Glutamatergic neuron (in vitro differentiated cells): ENCODE results near the gene MAP10. TPM values are rescaled to one million over a fixed set of nuclear protein-coding genes. Genes with fewer than 3 reads are reported as not detected.
"Not testable (repeated sequence)": the region's sequence is repeated elsewhere in the genome, so short reads cannot be mapped to it uniquely, and the experiment has no call there.

Experiments used
- DNase-seq: peaks from one replicate; pipeline ENCODE4 v3.0.0; 2022
- H3K27ac Mint-ChIP-seq: one replicate; pipeline ENCODE4 v1.8.0; 2020; ENCODE audit warnings: mild to moderate bottlenecking, mixed read lengths, inconsistent platforms; ENCODE audit not compliant: unreplicated experiment
- H3K27me3 Mint-ChIP-seq: one replicate; pipeline ENCODE4 v1.8.0; 2020; ENCODE audit warnings: mild to moderate bottlenecking, moderate library complexity, mixed read lengths, inconsistent platforms; ENCODE audit not compliant: unreplicated experiment
- H3K36me3 Mint-ChIP-seq: one replicate; pipeline ENCODE4 v1.8.0; 2020; ENCODE audit warnings: mild to moderate bottlenecking, mixed read lengths, inconsistent platforms; ENCODE audit not compliant: unreplicated experiment
- H3K4me1 Mint-ChIP-seq: one replicate; pipeline ENCODE4 v1.8.0; 2020; ENCODE audit warnings: mild to moderate bottlenecking, low read depth, mixed read lengths, inconsistent platforms; ENCODE audit not compliant: unreplicated experiment
- H3K4me3 Mint-ChIP-seq: one replicate; pipeline ENCODE4 v1.8.0; 2020; ENCODE audit warnings: mild to moderate bottlenecking, mixed read lengths, inconsistent platforms; ENCODE audit not compliant: unreplicated experiment
- H3K9me3 Mint-ChIP-seq: one replicate; pipeline ENCODE4 v1.8.0; 2020; ENCODE audit warnings: mild to moderate bottlenecking, moderate library complexity, mixed read lengths, inconsistent platforms; ENCODE audit not compliant: unreplicated experiment
- CTCF ChIP-seq: fragments of 200-600 bp; sonication (generic); IDR thresholded peaks from one replicate; pipeline ENCODE4 v1.5.0; 2021; ENCODE audit not compliant: partially characterized antibody, unreplicated experiment
- total RNA-seq: library from RNA; stranded (reverse); fragmentation: NEBNext Ultra II Directional; extraction: Animal tissue kit (Norgen Biotek cat#: 25700); gene quantifications from one replicate; pipeline ENCODE4 v1.2.1, GENCODE V29; 2021; ENCODE audit not compliant: unreplicated experiment

MAP10 gene
- total RNA-seq, 1 donor from 2014 or later: 3.6 TPM

DNA sequence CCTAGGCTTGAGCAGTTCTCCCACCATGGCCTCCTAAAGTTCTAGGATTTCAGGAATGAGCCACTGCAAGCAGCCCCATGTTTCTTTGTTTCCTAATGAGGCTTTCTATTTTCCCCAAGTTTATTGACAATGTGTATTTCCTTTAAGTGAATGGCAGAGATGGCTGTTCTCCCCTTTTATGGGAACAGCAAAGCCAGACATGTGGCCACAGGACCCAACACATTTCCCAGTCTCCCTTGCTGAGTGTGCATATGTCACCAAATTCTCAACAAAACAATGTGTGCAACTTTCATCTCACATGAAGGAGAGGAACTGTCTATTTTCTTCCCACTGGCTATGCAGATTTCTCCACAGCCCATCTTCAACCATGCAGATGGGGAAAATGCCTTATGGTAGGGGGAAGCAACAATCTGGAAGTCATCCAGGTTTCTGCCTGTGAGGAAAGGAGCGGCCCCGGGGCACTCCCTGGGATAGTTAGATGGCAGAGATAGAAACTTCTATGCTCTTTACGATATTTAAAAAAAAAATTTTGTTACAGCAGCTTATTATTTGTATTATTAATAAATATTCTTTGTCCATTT, 28.6 kb upstream of the MAP10 start:
- DNase-seq: no peak

DNA sequence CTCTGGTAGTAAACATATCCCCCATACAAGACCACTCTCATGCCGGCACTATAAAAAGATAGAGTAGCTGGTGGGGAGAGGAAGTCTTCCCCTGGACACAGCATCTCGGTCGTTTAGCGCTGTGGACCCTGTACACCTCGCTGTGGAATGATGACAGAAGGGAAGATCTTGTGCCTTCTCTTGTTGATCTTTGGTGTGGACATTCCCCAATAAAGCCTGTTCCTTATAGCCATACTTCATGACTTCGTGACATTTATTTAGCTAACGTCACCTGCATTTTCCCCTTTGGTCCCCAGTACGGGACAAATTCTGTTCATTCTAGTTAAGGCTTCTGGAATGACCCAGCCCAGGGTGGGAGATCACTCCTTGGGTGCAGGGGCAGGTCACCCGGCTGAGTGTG, 24.9 kb upstream of the MAP10 start:
- Mint-ChIP-seq H3K27ac (no peak overlapping the region), H3K36me3 (no peaks in the 10 kb centered on the region), H3K27me3 (no peaks in the 10 kb centered on the region), H3K4me3 (no peak overlapping the region), H3K9me3 (no peaks in the 10 kb centered on the region), H3K4me1 (no peaks in the 10 kb centered on the region)
- DNase-seq: no peak
- TF ChIP-seq CTCF: no peak

More for the DNA sequence above, 28.6 kb upstream of the MAP10 start:
- Mint-ChIP-seq H3K36me3 (no peaks in the 10 kb centered on the region), H3K27ac (no peak overlapping the region), H3K9me3 (no peaks in the 10 kb centered on the region), H3K27me3 (peaks cover 2% of the 10 kb centered on the region), H3K4me3 (no peak overlapping the region), H3K4me1 (no peaks in the 10 kb centered on the region)
- TF ChIP-seq CTCF: no peak

DNA sequence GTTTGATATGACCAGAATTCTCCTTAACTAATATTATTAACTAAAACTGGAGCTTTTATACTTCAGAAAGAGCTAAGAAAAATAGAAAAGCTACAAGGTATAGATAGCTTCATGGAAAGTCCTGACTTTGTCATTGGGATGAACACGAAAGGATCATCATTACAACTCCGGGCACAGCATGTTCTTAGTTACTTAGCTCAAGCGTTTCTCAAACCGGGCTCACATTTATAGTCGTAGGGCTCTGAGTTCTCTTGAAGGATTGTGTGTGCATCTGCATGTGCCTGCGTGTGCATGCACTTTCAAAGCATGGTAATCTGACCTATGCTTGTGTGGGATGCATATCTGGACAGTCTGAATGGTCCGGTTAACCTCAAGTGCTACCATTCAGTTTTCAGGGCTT, 20.4 kb upstream of the MAP10 start:
- Mint-ChIP-seq H3K27ac (no peak overlapping the region), H3K36me3 (no peaks in the 10 kb centered on the region), H3K4me1 (no peaks in the 10 kb centered on the region), H3K27me3 (no peaks in the 10 kb centered on the region), H3K9me3 (no peaks in the 10 kb centered on the region), H3K4me3 (no peak overlapping the region)
- DNase-seq: no peak
- no peak for TF ChIP-seq CTCF

DNA sequence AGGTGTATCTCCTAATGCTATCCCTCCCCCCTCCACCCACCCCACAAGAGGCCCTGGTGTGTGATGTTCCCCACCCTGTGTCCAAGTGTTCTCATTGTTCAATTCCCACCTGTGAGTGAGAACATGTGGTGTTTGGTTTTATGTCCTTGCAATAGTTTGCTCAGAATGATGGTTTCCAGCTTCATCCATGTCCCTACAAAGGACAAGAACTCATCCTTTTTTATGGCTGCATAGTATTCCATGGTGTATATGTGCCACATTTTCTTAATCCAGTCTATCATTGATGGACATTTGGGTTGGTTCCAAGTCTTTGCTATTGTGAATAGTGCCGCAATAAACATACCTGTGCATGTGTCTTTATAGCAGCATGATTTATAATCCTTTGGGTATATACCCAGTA, 19.6 kb upstream of the MAP10 start:
- not testable (repeated sequence) for H3K9me3 Mint-ChIP-seq, H3K27ac Mint-ChIP-seq

GRCh38 chr1:232786845-232787455, 18.3 kb upstream of the MAP10 start:
- H3K4me1 Mint-ChIP-seq: no peaks in the 10 kb centered on the region
- no peak for TF ChIP-seq CTCF
- H3K9me3 Mint-ChIP-seq: no peaks in the 10 kb centered on the region
- no peaks in the 10 kb centered on the region for H3K27me3 Mint-ChIP-seq
- no peak overlapping the region for H3K27ac Mint-ChIP-seq
- DNase-seq: no peak
- no peaks in the 10 kb centered on the region for H3K36me3 Mint-ChIP-seq
- H3K4me3 Mint-ChIP-seq: no peak overlapping the region

More for the DNA sequence above, 19.6 kb upstream of the MAP10 start:
- H3K27me3 Mint-ChIP-seq, DNase-seq, H3K4me3 Mint-ChIP-seq, H3K36me3 Mint-ChIP-seq, H3K4me1 Mint-ChIP-seq: not testable (repeated sequence)
